GM19193 (cell line): Measurements from ENCODE around the gene TMC8.

ENCODE experiments used
- POLR2A ChIP-seq: IDR thresholded peaks from 4 replicates; pipeline ENCODE4 v1.6.1; 2011; ENCODE audit not compliant: insufficient read depth, insufficient read length; ENCODE audit errors: extremely low read depth

Gene TMC8

GRCh38 chr17:78170692-78171590 lies 40.4 kb downstream of the TMC8 start:
- TF ChIP-seq POLR2A: no peak

DNA sequence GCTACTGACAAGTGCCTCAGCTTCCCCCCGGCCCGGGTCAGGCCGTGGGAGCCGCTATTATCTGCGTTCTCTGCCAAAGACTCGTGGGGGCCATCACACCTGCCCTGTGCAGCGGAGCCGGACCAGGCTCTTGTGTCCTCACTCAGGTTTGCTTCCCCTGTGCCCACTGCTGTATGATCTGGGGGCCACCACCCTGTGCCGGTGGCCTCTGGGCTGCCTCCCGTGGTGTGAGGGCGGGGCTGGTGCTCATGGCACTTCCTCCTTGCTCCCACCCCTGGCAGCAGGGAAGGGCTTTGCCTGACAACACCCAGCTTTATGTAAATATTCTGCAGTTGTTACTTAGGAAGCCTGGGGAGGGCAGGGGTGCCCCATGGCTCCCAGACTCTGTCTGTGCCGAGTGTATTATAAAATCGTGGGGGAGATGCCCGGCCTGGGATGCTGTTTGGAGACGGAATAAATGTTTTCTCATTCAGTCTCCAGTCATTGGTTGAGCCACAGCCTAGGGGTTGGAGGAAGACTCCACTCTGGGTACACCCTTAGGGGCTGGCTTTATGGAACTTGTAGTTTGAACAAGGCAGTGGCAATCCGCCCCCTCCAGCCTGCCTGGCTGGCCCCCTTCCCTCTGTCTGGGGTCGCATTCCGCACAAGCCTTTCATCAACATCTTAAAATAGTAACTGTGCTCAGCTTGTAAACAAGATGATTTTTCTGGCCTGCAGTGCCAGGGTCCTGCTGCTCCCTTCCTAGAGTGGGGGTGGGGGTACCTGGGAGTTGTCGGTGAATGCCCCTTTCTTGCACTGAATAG lies 41.9 kb downstream of the TMC8 start:
- peak; percentile 39 for TF ChIP-seq POLR2A

GRCh38 chr17:78173097-78173715 lies 42.6 kb downstream of the TMC8 start:
- no peak for TF ChIP-seq POLR2A

DNA sequence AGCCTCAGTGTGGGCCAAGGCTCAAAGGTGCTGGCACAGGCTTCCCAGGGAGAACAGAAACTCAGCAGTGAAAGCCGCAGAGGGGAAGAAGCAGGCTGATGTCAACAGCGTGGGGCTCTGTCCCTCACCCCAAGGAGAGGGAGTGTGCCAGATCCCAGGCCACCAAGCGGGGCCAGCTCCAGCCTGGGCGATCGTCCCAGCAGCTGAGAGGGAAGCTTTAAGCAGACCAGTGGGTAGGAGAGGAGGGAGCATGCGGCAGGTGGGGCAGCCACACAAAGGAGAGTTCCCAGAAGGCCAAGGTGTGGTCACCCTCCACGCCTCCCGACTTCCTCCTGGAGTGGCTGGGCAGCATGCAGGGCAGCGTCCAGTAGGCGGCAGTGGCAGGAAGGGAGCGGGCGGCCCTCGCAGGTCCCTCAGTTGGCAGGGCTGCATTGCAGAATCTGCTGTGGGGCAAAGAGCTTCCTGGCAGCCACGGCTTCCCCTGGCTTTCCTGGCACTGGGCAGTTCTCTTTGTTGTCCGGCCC lies 43.8 kb downstream of the TMC8 start:
- peak; percentile 64 for TF ChIP-seq POLR2A

- no peak for TF ChIP-seq POLR2A
Measured at GRCh38 chr17:78174870-78175642, 44.5 kb downstream of the TMC8 start.

DNA sequence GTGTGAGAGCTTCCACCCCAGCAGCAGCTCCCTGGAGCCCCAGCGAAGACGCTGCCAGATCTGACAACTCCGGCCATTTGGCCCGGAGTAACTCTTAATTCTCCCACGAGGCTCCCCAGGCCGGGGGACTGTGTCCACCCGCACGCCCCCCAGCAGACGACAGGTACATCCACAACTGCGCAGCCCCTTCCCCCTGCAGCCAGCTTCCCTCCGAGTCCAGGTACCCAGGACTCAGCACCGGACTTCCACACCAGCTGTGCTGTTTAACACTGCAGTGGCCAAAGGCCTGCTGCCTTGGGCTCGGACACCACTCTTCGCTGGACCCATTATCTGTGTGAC lies 45.0 kb downstream of the TMC8 start:
- peak; percentile 40 for TF ChIP-seq POLR2A

GRCh38 chr17:78176548-78177025 lies 46.0 kb downstream of the TMC8 start:
- peak; percentile 55 for TF ChIP-seq POLR2A

GRCh38 chr17:78179372-78179771 lies 48.8 kb downstream of the TMC8 start:
- TF ChIP-seq POLR2A: no peak

GRCh38 chr17:78180083-78180482 lies 49.5 kb downstream of the TMC8 start:
- no peak for TF ChIP-seq POLR2A

DNA sequence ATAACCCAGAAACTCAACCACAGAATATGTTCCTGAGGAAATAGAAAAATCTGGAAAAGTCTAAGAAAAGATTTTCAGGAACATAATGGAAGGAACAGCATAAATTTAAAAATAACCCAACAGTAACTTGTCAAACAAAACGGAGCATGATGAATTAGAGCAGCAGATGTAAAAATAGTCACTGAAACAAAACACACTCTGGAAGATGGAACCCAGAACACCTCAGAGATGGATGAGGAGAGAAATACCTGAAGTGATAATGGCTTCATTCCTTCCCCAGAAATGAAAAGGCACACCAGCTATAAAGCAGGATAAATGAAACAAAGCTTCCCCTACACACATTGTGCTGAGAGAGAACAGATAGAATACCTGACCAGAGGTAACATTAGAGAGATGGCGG lies 49.9 kb downstream of the TMC8 start:
- TF ChIP-seq POLR2A: no peak

DNA sequence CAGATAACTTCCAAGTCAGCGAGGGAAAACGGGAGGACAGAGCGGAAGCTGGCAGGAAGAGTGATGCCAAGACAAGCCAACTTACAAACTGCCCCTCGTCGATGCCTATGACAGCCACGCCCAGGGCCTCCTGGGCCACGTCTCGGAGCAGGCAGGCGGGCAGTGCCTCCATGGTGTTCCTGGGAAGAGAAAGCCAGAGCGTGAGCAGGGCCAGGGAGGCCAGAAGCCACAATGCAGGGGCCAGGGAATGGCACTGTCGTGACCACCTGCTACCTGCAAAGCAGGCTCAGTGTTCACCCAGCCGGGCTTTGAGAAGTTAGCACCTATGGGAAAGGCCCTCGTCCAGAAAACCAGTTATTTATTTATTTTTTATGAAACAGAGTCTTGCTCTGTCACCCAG lies 51.9 kb downstream of the TMC8 start:
- no peak for TF ChIP-seq POLR2A

DNA sequence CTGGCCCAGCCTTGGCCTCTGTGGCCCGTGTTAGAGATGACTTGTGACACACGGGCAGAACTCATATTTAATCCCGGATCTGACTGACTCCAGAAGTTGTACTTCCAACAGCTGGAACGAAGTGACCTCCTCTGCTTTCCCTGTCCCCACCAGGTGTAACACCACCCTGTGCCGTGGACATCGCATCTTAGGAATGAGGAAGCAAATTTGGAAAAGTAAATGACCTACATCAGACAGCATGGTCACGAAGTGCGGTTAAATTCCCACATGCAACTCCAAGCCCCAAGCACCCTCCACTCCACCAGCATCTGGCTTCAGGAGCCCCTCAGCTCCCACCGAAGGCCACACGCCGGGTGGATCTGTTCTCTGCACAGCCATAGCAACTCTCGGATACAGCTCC lies 53.3 kb downstream of the TMC8 start:
- no peak for TF ChIP-seq POLR2A

- TF ChIP-seq POLR2A: no peak
Measured at GRCh38 chr17:78184351-78184750, 53.8 kb downstream of the TMC8 start.

DNA sequence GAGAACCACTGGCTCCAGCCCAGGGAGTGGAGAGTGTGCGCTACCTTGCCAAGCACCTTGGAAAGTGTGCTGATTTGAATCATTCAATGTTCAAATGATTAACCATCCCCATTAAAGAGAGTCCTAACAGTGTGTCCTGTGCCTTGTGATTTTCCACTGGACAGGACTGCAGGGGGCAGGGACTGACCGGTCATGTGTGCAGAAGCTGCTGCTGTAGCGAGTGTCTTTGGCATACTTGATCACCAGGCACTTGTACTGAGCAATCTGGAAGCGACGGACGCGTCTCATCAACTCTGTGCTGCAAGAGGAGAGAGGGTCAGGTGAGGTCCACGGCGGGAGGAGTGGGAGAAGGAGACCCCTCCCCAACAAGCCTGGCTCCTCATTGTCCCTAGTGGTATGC lies 54.3 kb downstream of the TMC8 start:
- TF ChIP-seq POLR2A: no peak
